Right renal pelvis (tissue), 4 donors: ENCODE results near the gene CCDC122. TPM values are rescaled to one million over a fixed set of nuclear protein-coding genes. Genes with fewer than 3 reads are reported as not detected.
"Not testable (repeated sequence)": the region's sequence is repeated elsewhere in the genome, so short reads cannot be mapped to it uniquely, and the experiment has no call there.

ENCODE experiments used
- DNase-seq, 4 donors: peaks; one replicate each; pipeline ENCODE4 v3.0.0-alpha.2; 2013; ENCODE audit warnings: low read depth in 4 of 4, low spot score in 3 of 4, missing footprints in 1 of 4
- polyA plus RNA-seq, 4 donors: library from polyadenylated mRNA; unstranded; fragments of 120-200 nt; gene quantifications; one replicate each; pipeline ENCODE4 v1.2.1, GENCODE V29; 2013; ENCODE audit not compliant: insufficient read length in 4 of 4

Gene CCDC122
- polyA plus RNA-seq, 4 donors: 8.8 to 16.2 (median 11.5) TPM

DNA sequence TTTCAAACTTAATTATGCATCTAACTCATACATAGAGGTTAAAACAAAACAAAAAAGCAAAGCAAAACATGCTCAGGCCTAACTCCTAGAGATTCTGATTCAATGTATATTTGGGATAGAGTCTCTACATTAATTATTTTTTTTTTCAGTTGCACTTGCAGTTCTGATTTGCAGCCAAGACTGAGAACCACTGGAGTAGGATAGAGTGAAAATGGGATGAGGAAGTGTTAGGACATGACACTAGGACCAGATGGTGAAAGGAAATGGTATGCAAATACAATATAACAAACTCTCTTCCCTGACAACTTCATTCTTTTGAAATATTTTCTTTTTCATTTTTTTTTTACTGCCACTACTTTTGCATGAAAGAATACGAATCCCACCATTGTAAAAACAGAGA is 1.8 kb downstream of the CCDC122 start:
- no peak for DNase-seq

DNA sequence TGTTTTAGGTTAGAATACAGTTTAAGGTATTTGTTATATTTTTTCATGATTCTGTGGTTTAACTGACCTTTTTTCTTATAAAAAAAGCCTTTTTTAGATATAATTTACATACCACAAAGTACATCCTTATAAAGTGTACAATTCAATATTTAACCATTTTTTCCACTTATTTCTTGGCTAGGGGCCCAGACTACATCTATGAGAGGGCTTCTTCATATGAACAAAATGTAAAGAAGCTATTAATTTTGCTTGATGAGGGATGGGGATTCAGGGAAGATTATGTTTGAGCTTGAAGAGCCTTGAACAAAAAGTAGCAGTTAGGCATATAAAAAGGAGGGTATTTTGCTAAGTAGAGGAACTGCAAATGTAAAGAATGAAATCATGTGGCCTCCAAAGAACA is 2.2 kb downstream of the CCDC122 start:
- DNase-seq: no peak

DNA sequence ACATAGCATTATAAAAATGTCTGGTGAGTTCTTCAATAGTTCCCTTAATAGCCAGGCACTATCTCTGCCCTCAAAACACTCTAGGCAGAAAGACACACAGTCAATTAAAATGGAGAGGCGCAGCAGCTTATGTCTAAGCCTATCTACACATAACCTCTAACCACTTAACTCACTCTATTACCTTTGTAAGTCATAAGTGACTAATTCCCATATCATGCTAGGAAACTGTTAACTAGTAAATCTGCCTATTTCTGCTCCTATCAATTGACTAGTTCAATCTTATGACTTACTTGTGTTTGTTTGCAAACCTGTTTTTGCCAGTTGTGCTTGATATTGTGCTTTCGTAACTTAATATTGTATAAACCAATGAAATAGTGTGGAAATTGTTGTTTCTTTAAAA is 3.2 kb downstream of the CCDC122 start:
- no peak for DNase-seq

DNA sequence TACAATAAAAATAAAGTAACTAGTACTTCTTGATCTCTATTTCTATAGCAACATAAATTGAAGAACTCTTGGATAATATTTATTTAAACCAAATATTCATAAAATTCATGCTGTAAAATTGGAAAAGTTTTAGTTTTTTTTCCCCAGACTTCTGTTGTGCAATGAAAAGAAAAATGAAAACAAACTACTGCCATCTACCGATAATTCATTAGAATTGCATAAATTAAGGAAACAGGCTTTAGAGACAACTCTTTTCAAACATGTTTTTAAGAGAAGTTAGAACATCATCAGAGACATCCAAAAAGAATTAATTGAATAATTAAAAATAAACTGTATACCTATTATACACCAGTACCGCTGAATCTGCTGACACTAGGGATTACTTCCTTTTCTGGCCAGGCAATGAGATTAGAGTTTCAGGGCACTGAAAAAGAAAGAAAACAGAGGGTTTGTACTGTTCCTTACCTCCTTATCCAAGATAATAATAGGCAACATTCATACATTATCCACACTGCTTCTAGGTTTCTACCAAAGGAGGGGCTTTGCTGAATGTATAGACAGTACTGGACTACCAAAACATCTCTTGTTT is 4.9 kb downstream of the CCDC122 start:
- no peak for DNase-seq

DNA sequence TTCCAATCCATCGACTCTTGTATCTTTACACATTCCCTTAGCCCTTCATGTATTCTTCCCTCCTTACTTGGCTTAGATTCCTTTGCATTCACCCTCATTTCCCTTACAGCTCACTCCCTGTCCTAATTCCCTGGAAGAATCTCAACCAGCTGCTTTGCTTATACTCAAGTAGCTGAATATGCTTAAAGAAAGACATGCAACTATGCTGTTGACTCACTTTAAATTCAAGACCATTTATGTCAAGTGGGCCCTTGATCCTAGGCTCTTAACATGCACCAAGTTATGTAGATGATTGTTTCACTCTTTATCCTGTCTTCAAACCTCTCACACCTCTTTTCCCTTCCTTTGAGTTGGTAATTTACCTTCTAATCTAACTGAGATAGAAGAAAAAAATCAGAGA is 7.4 kb downstream of the CCDC122 start:
- no peak for DNase-seq

DNA sequence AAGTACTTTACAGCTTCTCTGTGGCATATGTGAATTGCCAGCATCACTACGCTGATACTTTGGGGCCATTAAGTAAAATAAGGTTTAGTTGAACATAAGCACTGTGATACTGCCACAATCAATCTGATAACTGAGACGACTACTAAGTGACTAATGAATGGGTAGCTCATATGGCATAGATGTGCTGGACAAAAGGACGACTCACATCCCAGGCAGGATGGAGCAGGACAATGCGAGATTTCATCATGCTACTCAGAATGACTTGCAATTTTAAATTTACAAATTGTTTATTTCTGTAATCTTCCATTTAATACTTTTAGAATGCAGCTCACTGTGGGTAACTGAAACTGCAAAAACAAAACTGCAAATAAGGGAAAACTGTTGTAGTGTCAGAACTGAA is 13.6 kb downstream of the CCDC122 start:
- no peak for DNase-seq

DNA sequence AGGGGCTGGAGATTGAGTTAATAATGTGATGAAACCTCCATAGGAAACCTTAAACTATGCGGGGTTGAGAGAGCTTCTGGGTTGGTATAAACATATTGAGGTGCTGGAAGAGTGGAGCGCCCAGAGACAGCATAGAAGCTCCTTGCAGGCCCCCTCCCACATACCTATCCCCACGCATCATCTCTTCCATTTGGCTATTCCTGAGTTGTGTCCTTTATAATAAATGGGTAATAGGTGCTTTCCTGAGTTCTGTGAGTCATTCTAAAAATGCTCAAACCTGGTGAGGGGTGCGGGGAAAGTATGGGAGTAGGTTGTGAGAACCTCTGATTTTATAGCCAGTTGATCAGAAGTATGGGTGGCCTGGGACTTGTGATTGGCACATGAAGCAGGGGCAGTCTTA is 14.6 kb downstream of the CCDC122 start:
- DNase-seq: no peak

DNA sequence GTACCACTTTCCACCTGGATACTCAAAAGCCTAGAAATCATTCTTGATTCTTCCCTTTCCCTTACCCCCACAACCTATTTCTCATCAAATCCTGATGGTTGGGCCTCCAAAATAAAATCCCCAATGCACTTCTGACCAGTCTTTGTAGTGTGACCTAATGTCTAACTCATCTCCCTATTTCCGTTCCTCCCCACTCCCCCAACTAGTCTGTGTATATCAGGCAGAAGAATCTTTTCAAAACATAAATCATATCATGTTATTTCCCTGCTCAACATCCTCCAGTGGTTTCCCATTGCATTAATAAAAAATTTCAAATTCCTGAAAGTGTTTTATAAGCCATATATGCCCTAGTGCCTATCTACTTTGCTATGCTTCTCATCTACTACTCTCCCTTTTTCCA is 17.7 kb downstream of the CCDC122 start:
- DNase-seq: no peak

DNA sequence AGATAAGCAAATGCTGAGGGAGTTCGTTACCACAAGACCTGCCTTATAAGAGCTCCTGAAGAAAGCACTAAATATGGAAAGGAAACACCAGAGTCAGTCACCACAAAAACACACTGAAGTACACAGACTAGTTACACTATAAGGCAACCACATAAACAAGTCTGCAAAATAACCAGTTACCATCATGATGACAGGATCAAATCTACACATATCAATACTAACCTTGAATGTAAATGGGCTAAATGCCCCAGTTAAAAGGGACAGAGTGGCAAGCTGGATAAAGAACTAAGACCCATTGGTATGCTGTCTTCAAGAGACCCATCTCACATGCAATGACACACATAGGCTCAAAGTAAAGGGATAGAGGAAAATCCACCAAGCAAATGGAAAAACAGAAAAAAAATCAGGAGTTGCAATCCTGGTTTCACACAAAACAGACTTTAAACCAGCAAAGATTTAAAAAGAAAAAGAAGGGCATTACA is 26.6 kb downstream of the CCDC122 start:
- no peak for DNase-seq

DNA sequence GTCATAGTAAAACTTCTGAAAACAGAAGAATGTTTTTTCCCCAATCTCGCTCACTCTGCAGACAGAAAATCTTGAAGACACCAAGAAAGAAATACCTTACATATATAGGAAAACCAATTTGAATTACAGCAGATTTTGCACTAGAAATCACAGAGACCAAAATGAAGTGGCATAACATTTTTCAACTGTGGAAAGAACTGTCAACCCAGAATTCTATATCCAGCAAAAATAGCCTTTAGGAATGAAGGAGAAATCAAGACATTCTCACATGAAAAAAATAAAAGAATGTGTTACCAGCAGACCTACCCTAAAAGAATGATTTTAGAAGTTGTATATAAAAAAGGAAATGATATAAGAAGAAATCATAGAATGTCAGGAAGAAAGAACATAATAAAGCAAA is 28.7 kb downstream of the CCDC122 start:
- no peak for DNase-seq

DNA sequence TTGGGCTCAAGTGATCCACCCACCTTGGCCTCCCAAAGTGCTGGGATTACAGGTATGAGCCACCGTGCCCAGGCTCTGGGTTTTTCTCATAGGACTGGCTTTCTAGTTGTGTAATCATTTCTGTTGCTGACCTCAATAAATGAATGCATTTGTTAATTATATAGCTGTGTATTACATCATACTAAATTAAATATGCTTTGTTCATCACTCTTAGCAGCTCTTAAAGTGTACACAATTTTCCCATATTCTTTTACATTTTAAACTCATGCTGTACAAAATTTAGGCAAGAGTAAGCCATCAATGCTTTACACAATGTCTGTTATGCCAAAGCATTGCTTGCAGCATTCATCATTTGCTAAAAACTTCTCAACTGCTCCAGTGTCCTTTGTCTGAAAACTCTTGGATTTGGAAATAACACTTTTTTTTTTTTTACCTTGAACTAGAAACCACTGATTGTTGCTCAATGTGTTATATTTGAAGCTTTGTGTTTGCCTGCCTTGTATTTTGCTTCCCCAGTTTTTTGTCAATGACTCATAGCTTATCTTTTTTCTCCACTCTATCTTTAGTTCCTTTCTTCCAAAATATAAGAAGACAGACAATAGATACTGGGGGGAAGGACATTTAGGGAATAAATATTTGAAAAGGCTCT is 31.4 kb downstream of the CCDC122 start:
- DNase-seq: no peak

DNA sequence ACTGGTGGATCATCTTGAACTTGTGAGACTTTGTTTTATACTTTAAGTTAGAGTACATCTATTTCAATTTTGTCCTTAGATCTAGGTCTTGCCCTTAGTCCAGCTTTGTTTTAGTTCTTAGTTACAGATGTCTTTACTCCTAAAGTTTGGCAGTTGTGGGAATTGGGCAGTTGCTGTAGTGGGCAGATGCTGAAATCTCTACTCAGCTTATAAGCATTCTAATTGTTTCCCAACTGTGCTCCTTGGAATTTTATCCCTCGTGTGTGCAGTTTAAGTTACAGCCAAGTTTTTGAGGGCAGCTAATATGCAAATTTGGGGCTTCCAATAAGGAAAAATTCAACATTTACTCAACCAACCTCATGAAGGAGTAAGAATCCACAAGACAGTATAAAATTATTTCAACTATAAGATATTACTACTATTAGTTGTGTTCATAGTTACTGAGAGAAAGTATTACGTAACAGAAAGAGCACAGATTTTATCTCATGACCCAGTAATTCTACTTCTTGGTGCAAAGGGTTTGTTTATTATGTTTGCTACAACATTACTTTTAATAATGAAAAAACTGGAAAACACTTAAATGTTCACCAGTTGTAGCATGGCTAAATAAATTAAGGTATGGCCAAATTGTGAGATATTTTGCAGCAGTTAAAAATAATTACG is 32.9 kb downstream of the CCDC122 start:
- DNase-seq: no peak

DNA sequence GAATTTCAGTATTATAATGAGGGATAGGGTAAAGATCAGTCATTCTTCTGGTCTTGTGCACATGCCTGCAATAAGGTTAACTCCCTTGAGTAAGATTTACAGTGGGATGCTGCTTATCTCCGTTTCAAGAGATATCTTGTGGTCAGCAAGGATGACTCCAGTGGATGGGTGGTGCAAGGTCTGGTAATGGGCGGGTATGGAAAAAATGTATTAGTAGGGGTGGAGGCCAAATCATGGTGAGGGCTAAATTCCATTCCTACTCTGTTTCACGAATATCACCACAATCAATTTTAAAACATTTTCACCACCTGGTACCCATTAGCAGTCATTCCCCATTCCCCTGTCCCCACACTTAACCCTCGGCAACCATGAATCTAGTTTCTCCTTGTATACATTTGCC is 40.6 kb downstream of the CCDC122 start:
- no peak for DNase-seq

DNA sequence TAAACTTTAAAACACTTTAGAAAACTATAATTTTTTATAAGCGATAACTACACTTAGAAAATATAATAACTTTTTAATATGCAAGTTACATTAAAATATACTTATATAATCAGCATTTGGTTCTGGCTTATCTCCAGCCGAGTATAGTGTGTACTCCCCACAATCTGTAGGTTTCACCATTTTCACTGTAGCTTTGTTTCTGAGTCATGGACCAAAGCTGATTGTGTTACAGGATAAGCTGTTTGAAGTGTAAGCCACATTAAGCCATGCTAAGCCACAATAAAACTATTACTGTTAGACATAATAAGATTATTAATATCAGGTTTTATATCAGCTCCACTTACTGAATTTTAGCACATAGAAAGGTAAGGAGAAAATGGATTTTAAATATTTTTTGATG is 43.8 kb downstream of the CCDC122 start:
- DNase-seq: no peak

DNA sequence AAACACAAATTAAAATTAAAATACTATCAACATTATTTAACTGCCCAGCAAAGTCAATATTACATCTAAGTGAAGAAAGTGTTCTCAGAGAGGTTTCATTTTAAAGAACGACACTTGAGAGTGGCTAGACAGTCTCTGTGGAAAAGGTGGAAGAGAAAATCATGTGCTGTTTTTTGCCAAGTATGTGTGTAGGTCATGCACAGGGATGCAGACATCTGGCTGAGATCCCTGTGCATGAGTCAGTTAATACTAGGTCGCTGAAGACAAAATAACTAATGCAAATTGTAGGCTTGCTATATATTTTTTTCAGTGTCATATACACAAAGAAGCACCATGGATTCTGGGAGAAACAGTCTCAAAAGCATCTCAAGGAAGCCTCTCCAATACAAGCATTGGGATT is 48.5 kb downstream of the CCDC122 start:
- DNase-seq: no peak

DNA sequence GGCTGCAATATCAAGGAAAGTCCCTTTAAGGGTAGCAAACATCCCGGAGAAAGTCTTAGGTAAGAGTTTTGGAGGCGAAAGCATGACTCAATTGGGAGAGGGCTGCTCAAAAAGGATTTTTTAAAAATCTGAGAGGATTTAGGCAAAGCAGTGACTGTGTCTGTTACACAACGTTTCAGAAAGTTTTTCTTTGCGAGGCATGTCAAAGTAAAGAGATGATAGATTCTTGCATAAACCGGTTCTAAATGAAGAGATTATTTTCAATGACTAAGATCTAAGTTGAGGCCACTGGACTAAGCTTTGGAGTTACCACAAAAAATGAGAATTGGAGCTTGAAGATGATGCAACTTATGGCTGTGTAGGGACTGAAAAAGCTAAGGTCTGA is 49.1 kb downstream of the CCDC122 start:
- DNase-seq: no peak

DNA sequence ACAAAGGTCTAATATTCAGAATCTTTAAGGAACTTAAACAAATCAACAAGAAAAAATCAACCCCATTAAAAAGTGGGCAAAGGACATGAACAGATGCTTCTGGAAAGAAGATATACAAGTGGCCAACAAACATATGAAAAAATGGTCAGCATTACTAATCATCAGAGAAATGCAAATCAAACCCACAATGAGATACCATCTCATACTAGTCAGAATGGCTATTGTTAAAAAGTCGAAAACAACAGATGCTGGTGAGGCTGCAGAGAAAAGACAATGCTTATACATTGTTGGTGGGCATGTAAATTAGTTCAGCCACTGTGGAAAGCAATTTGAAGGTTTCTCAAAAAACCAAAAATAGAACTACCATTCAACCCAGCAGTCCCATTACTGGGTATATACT is 54.9 kb downstream of the CCDC122 start:
- DNase-seq: not testable (repeated sequence)

DNA sequence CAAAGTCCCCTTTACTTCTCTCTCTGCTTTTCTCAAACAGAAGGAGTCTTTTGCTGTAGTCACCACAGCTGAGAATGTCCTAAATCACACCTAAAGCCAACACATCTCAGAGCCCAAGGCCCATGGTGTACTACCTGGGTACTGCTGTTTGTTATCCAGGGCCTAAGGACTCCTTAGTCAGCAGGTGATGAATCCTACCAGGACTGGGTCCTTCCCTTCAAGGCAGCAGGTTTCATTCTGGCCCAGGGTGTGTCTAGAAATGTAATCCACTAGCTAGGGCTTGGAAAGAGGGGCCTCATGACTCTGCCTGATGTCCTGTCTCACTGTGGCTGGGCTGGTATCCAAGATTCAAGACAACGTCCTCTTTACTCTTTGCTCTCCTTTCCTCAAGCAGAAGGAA is 56.6 kb downstream of the CCDC122 start:
- no peak for DNase-seq

DNA sequence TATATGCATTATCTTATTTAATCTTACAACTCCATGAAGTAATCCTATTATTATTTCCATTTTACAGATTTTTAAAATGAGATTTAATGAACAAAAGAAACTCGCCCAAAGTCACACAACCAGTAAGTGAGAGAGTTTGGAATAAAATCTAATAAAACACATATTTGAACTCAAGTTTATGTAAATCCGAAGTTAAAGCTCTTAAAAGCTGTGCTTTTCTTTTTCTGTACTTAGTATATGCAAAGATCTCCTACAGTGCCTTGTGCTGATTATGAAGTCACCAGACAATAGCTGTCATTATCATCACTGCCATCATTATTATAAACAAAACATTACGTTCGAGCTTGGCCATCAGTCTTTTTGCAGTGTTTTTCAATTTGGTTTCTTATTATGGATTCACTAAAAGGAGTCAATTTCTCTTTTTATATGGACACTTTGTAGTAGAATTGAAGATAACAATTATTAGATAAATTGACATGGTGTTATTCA is 63.1 kb downstream of the CCDC122 start:
- no peak for DNase-seq

DNA sequence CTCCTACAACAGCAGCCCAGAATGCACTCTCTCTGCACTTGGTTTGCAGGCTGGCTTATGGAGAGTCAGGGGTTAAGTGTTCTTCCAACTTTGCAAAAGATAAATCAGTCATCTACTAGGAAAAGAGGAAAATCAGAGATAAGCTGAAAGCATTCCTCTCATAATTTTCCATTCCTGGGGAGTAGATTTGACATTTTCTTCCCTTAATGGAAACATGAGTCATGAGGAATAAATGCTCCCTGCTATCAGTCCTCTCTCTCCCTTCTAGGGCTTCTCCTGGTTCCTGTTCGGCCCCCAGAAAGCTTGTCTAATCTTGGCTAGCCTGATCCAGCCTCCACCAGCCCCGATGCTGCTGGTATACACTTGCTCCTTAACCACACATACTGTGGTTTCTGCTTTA is 64.3 kb downstream of the CCDC122 start:
- no peak for DNase-seq

DNA sequence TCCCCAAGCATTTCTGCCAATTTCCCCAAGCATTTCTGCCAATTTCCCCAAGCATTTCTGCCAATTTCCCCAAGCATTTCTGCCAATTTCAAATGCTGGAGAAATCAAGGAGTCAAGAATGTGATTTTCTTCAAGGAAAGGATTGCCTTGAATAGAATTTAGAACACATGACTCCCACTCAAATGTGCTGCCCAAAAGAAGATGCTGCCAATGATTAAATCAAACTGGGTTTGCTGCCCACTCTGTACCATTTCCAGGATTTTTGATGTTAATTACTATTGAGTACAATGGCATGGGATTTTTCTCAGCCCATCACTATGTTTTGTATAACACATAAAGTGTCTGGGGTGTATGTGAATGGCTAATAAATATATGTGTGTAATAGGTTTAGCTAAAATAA is 70.9 kb downstream of the CCDC122 start:
- no peak for DNase-seq

DNA sequence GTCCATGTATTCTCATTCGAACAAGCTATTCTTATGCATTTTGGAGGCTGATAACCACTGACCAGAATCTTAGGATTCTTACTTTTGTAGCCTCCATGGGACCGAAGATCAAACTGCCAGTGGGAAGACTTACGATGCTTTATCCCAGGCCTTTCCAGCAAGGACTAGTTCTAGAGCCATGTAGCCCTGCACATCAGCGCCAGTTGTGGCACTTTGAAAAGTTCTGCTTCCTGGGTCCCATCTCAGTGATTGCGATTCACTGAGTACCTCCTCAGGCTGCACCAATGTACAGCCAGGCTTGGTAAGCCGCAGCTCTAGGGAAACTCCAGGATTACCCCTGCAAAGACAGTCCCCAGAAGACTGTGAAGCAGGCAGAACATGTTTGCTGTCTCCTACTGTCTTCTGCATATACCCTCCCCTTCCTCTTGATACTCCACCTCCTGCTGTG is 73.8 kb downstream of the CCDC122 start:
- no peak for DNase-seq
